Breast epithelium (tissue), 3 donors: ENCODE data around the gene NAPSA.

Experiments
- CTCF ChIP-seq, 3 donors: fragments of 450-650 bp; IDR thresholded peaks; one replicate each; pipeline ENCODE4 v1.5.1; 2016 to 2017; ENCODE audit warnings: antibody characterized with exemption in 3 of 3, mild to moderate bottlenecking in 3 of 3, moderate library complexity in 3 of 3
- POLR2A ChIP-seq: fragments of 450-650 bp; IDR thresholded peaks from one replicate; pipeline ENCODE4 v1.6.1; 2016; ENCODE audit warnings: antibody characterized with exemption, mild to moderate bottlenecking, moderate library complexity

- no peak for TF ChIP-seq CTCF (IDR thresholded peaks at IDR 0.05)
- TF ChIP-seq POLR2A: no peak
These were observed 24.3 kb downstream of the NAPSA start for GRCh38 chr19:50341091-50341564.
